ENCODE measurements around the gene UBIAD1. TPM values are rescaled to one million over a fixed set of nuclear protein-coding genes. Genes with fewer than 3 reads are reported as not detected.

UBIAD1 gene
- polyA plus RNA-seq, 1 donor from 2014 or later: 14.5 TPM

DNA sequence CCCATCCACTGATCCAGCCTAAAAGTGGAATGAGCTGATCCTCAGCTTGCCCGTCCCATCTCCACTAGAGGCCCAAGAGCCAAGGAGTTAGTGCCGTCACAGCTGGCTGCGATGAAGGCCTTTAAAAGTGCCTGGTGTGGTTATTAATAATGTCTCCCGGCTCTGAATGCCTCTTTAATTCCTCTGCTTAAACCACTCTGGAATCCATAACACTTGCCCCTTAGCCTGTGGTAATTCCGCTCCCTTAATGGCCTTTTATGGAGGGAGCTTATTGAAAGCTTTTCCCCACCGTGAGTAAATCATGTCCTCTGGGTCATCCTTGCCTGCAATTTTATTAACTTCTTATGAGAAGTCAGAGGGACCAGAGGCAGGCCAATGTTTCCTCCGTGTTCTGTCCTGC lies 55.4 kb downstream of the UBIAD1 start:
- no peaks in the 10 kb centered on the region for H3K36me3 ChIP-seq (ENCODE audit: insufficient read depth, low read length)
- H3K27me3 ChIP-seq (ENCODE audit: insufficient read depth, low read depth, low read length): no peaks in the 10 kb centered on the region
- H3F3A ChIP-seq (ENCODE audit: insufficient read depth, low read length, poor library complexity, severe bottlenecking): no peaks in the 10 kb centered on the region
- no peak overlapping the region for H3K4me3 ChIP-seq (ENCODE audit: low read length)
- H3K79me2 ChIP-seq (replicated peaks; ENCODE audit: insufficient read depth, low read length): no peaks in the 10 kb centered on the region
- no peaks in the 10 kb centered on the region for H3K9me2 ChIP-seq (ENCODE audit: insufficient read depth, low read length)
- no peak overlapping the region for H3K27ac ChIP-seq (ENCODE audit: low read length)
- TF ChIP-seq RAD21 (conservative IDR thresholded peaks at IDR 0.05) (no peak), TAF1 (IDR thresholded peaks at IDR 0.05; ENCODE audit: low read depth) (no peak), EZH2 (IDR thresholded peaks at IDR 0.05; ENCODE audit: borderline replicate concordance, insufficient read depth, low read length, poor library complexity, severe bottlenecking) (no peak), MXI1 (conservative IDR thresholded peaks at IDR 0.05; ENCODE audit: poor library complexity, severe bottlenecking) (no peak), EP300 (conservative IDR thresholded peaks at IDR 0.05; ENCODE audit: poor library complexity, severe bottlenecking) (no peak), POLR2AphosphoS5 (IDR thresholded peaks at IDR 0.05) (no peak)
- TF ChIP-seq, protein P1, sequence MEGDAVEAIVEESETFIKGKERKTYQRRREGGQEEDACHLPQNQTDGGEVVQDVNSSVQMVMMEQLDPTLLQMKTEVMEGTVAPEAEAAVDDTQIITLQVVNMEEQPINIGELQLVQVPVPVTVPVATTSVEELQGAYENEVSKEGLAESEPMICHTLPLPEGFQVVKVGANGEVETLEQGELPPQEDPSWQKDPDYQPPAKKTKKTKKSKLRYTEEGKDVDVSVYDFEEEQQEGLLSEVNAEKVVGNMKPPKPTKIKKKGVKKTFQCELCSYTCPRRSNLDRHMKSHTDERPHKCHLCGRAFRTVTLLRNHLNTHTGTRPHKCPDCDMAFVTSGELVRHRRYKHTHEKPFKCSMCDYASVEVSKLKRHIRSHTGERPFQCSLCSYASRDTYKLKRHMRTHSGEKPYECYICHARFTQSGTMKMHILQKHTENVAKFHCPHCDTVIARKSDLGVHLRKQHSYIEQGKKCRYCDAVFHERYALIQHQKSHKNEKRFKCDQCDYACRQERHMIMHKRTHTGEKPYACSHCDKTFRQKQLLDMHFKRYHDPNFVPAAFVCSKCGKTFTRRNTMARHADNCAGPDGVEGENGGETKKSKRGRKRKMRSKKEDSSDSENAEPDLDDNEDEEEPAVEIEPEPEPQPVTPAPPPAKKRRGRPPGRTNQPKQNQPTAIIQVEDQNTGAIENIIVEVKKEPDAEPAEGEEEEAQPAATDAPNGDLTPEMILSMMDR (IDR thresholded peaks at IDR 0.05; ENCODE audit: poor library complexity, severe bottlenecking): no peak
- no peak overlapping the region for H3K9ac ChIP-seq (ENCODE audit: low read length)
- H3K4me2 ChIP-seq (ENCODE audit: low read length): no peak overlapping the region
- H3K9me3 ChIP-seq (ENCODE audit: low read length): no peaks in the 10 kb centered on the region
- no peaks in the 10 kb centered on the region for H4K20me1 ChIP-seq (ENCODE audit: insufficient read depth)
- no peak overlapping the region for H2AFZ ChIP-seq (ENCODE audit: low read depth, low read length)

DNA sequence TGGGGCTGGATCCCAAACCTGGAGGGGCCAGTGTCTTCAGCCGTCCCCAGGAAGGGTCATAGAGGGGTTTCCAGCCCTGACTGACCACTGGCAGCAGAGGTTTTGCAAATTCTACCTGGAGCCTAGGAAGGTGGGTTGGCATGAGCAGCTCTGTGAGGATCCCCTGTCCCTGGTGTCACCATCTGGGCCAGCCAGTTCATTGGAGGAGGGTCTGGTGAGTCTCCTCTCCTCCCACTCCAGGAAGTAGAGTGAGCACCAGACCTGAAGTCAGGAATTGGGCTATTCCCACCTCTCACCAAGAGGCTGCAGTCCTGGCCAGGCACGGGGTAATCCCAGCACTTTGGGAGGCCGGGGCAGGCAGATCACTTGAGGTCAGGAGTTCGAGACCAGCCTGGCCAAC lies 57.4 kb downstream of the UBIAD1 start:
- Histone ChIP-seq H3K79me2 (replicated peaks; ENCODE audit: insufficient read depth, low read length) (no peaks in the 10 kb centered on the region), H3K9ac (ENCODE audit: low read length) (no peak overlapping the region), H3K9me2 (ENCODE audit: insufficient read depth, low read length) (no peaks in the 10 kb centered on the region), H3F3A (ENCODE audit: insufficient read depth, low read length, poor library complexity, severe bottlenecking) (no peaks in the 10 kb centered on the region), H3K36me3 (ENCODE audit: insufficient read depth, low read length) (no peaks in the 10 kb centered on the region), H3K27me3 (ENCODE audit: insufficient read depth, low read depth, low read length) (no peaks in the 10 kb centered on the region), H2AFZ (ENCODE audit: low read depth, low read length) (no peak overlapping the region), H3K27ac (ENCODE audit: low read length) (no peak overlapping the region), H3K4me2 (ENCODE audit: low read length) (no peak overlapping the region), H4K20me1 (ENCODE audit: insufficient read depth) (no peaks in the 10 kb centered on the region), H3K9me3 (ENCODE audit: low read length) (no peaks in the 10 kb centered on the region), H3K4me3 (ENCODE audit: low read length) (no peak overlapping the region)
- no peak for TF ChIP-seq EZH2 (IDR thresholded peaks at IDR 0.05; ENCODE audit: borderline replicate concordance, insufficient read depth, low read length, poor library complexity, severe bottlenecking)
- TF ChIP-seq RAD21 (conservative IDR thresholded peaks at IDR 0.05): no peak
- TF ChIP-seq TAF1 (IDR thresholded peaks at IDR 0.05; ENCODE audit: low read depth): no peak
- TF ChIP-seq POLR2AphosphoS5 (IDR thresholded peaks at IDR 0.05): no peak
- TF ChIP-seq, protein P1 (IDR thresholded peaks at IDR 0.05; ENCODE audit: poor library complexity, severe bottlenecking): no peak
- TF ChIP-seq EP300 (conservative IDR thresholded peaks at IDR 0.05; ENCODE audit: poor library complexity, severe bottlenecking): no peak
- no peak for TF ChIP-seq SMC3 (conservative IDR thresholded peaks at IDR 0.05; ENCODE audit: poor library complexity)
- TF ChIP-seq, protein P2, sequence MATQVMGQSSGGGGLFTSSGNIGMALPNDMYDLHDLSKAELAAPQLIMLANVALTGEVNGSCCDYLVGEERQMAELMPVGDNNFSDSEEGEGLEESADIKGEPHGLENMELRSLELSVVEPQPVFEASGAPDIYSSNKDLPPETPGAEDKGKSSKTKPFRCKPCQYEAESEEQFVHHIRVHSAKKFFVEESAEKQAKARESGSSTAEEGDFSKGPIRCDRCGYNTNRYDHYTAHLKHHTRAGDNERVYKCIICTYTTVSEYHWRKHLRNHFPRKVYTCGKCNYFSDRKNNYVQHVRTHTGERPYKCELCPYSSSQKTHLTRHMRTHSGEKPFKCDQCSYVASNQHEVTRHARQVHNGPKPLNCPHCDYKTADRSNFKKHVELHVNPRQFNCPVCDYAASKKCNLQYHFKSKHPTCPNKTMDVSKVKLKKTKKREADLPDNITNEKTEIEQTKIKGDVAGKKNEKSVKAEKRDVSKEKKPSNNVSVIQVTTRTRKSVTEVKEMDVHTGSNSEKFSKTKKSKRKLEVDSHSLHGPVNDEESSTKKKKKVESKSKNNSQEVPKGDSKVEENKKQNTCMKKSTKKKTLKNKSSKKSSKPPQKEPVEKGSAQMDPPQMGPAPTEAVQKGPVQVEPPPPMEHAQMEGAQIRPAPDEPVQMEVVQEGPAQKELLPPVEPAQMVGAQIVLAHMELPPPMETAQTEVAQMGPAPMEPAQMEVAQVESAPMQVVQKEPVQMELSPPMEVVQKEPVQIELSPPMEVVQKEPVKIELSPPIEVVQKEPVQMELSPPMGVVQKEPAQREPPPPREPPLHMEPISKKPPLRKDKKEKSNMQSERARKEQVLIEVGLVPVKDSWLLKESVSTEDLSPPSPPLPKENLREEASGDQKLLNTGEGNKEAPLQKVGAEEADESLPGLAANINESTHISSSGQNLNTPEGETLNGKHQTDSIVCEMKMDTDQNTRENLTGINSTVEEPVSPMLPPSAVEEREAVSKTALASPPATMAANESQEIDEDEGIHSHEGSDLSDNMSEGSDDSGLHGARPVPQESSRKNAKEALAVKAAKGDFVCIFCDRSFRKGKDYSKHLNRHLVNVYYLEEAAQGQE (IDR thresholded peaks at IDR 0.05; ENCODE audit: borderline replicate concordance): no peak
- no peak for TF ChIP-seq MXI1 (conservative IDR thresholded peaks at IDR 0.05; ENCODE audit: poor library complexity, severe bottlenecking)

All from neural cell (in vitro differentiated cells).